Stimulated activated CD8-positive, alpha-beta memory T cell treated with anti-CD3 and anti-CD28 coated beads, Interleukin-7, amount 100 ng/mL, for 24 hours (primary cell): ENCODE measurements around the gene LUZP2.
"Not testable (repeated sequence)": the region's sequence is repeated elsewhere in the genome, so short reads cannot be mapped to it uniquely, and the experiment has no call there.

Experiments
- DNase-seq: peaks from one replicate; pipeline ENCODE4 v3.0.0-alpha.2; 2020; ENCODE audit warnings: low read depth

The LUZP2 gene

GRCh38 chr11:24820541-24820940, 323.7 kb downstream of the LUZP2 start:
- DNase-seq, result no peak

DNA sequence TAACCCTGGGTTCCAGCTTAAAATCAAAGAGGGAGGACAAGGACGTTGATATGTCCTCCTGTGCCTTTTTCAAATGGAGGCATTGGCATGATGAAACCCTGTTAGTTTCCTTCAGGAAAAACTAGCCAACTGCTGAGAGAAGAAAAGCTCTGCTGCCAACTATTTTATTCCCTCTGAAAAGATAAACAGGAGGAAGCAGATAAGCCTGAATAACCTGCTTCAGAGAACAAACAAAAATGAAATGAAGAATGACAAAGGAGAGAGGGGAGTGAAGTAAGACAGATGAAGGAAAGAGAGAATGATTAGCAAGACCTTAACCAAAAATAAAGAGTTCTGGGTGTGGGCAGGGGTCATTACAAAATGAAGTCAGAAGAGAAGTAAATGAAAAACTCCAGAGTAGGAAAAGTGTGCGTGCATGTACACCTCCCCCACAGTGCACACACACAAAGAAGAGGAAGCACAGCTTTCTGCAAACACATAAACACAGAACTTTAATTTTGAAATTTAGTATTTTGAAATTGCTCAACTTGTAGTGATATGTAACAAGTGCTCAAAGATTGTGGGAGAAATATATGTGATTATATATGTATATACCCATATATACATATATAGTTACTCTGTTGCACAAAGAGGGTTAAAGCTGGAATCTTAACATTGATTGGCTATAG, 332.2 kb downstream of the LUZP2 start:
- no peak for DNase-seq

- DNase-seq, result no peak
Observed at GRCh38 chr11:24833573-24833972, 336.7 kb downstream of the LUZP2 start.

- no peak for DNase-seq
Observed at GRCh38 chr11:24837112-24837511, 340.3 kb downstream of the LUZP2 start.

DNA sequence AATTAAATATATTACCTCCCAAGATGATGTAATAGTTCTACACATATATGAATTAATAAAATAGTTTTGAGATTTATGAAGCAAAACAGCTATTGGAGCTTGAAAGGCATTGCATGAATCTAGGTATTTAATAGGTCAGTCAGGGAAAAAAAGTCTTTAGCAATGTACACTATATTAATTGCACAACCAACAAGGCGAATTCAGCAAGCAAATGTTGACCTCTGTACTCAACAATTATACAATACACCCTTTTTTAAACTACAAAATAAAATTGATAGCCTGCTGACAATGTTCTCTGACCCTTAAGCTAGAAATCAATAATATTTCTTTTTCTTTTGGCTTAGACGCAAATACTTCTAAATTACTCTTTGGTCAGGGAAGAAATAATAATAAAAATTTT, 345.5 kb downstream of the LUZP2 start:
- DNase-seq, result no peak

GRCh38 chr11:24844406-24844805, 347.6 kb downstream of the LUZP2 start:
- no peak for DNase-seq

GRCh38 chr11:24848857-24849256, 352.0 kb downstream of the LUZP2 start:
- no peak for DNase-seq

DNA sequence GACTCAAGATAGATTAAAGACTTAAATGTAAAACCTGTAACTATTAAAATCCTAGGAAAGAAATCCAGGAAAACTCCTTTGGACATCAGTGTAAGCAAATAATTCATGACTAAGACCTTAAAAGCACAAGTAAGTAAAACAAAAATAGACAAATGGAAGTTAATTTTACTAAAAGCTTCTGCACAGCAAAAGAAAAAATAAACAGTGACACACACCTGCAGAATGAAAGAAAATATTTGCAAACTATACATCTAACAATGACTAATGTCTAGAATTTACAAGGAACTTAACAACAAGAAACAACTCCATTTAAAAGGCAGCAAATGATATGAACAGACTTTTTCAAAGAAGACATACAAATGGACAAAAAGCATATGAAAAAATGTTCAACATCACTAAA, 359.1 kb downstream of the LUZP2 start:
- no peak for DNase-seq

DNA sequence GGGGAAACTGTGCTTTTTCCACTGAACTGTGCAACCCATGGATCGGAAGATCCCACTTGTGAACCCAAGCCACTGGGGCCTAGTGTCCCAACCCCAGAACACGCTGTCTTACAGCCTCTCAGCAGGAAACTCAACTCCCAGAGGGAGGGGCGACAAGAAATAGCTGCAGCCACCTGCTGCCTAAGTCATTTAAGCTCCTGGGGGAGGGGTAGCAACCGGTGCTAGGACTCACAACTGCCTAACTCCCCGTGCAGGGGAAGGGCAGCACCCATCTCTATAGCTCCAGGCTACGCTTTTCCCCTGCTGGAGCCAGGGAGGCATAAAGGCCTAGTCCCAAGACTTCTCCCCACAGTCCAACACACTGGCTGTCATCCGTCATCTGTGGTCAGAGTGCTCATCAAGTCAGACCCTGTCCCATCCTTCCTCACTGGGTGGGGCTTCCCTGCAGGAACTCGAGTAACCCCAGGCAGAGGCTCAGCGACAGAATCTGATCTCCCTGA, 363.0 kb downstream of the LUZP2 start:
- DNase-seq, result no peak

GRCh38 chr11:24861440-24861839, 364.6 kb downstream of the LUZP2 start:
- DNase-seq, result no peak

- no peak for DNase-seq
Observed at GRCh38 chr11:24866743-24867142, 369.9 kb downstream of the LUZP2 start.

DNA sequence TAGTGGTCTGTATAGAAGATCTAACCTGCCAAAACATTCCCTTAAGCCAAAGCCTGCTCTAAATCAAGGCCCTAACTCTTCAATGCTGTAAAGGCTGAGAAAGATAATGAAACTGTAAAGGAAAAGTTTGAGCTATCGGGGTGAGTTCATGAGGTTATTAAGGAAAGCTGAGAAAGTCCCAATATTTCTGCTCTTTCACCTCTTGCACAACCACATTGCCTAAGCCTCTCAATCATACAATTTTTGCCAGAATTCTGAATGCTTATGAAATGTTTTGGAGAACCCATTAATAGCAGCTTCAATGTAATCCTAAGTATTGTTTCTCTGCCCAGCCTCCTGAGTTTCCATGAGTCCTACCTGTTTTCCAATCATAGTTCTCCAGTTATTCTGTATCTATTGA, 373.2 kb downstream of the LUZP2 start:
- no peak for DNase-seq

DNA sequence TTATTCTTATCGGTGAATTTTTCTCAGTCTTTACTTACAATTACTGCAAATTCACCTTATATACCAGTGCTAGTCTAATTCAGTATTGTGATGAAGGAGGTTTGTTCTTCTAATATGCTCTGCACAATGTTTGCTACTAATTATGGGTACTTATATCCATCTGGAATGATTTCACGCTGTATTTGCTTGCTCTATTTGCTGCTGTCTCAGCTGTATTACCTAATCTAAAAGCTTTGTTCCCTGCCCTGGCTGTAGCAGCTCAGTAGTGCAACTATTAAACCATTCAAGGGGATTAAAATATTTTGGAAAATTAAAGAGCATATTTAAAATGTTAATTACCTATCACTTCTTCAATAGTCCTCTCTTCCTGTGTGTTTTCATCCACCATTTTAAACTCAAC, 375.3 kb downstream of the LUZP2 start:
- no peak for DNase-seq

- DNase-seq, result no peak
Observed at GRCh38 chr11:24872651-24873311, 375.9 kb downstream of the LUZP2 start.

- no peak for DNase-seq
Observed at GRCh38 chr11:24880962-24881361, 384.1 kb downstream of the LUZP2 start.

DNA sequence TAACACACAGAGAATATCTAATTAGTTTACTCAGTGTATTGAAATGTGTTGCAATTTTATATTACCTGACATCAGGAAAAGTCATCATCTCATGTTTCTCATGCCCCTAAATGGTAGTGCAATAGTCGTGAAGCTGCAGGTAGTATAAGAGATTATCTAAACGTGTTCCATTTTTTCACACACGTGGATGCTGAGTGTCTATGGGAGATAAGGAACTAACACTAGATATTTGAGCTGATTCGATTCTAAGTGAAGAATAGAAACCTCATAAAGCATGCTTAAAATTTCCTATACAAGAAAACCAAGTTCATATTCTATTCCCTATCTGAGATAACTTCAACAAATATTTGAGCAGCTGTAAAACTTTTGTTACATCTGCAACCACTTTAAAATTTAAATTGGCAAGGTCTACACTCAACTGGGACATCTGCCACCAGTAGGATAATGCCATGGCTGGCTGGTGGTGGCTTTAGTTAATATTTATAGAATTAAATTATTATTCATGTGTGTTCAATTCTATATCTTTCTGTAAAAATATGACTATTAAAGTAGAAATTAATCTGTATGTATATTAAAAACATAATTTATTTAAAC, 388.8 kb downstream of the LUZP2 start:
- no peak for DNase-seq

DNA sequence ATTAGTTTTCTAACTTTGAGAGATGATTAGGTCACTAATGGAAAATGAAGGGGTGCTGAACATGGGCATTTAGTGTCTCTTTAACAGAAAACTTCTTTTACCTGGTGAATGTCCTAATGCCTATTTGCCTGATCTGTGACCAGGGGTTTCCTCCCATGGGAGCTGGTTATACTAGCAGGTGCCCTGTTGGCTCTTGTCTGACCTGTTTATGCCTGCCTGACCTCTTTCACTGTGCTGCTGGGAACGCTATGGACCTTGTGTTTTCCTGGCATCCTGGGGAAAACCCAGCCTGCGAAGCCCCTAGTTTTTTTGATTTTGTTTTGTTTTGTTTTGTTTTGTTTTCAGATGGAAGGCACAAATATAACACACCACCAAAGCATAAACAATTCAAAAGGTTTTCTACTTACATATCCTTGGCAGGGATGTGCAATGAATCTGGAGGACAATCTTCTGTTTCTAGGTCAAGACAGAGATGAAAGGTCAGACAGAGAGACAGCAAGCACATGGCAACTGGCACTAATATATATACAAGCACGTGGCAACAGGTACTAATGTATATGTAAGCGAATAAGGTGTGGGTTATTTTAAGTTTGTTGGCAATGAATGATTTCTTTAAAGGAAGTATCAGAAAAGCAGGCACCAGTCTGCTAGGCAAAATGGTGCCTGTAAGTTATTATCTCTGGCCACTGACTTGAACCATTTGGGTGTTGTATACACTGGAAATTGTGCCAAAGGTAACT, 390.2 kb downstream of the LUZP2 start:
- no peak for DNase-seq

GRCh38 chr11:24890426-24890825, 393.6 kb downstream of the LUZP2 start:
- no peak for DNase-seq

- DNase-seq, result not testable (repeated sequence)
Observed at GRCh38 chr11:24891845-24892492, 395.1 kb downstream of the LUZP2 start.

DNA sequence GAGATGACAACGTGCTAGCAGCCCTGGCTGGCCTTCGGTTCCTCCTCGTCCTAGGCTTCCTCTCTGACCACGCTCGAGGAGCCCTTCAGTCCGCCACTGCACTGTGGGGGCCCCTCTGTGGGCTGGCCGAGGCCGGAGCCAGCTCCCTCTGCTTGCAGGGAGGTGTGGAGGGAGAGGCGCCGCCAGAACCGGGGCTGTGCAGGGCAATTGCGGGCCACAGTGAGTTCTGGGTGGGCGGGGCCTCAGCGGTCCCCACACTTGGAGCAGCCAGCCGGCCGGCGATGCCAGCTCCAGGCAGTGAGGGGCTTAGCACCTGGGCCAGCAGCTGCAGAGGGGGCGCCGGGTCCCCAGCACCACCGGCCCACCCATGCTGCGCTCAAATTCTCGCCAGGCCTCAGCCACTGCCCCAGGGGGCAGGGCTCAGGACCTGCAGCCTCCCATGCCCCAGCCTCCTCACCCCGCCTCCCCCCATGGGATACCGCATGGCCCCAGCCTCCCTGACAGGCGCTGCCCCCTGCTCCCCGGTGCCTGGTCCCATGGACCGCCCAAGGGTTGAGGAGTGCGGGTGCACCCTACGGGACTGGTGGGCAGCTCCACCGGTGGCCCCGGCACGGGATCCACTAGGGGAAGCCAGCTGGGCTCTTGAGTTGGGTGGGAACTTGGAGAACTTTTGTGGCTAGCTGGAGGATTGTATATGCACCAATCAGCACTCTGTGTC, 399.4 kb downstream of the LUZP2 start:
- DNase-seq, result no peak

GRCh38 chr11:24900514-24900913, 403.7 kb downstream of the LUZP2 start:
- no peak for DNase-seq
